NOMO-1 (cell line): ENCODE measurements around the gene RGS7.
A peak's percentile ranks its signal among the peaks of the same experiment; 100 is the strongest.
"Not testable (repeated sequence)": the region's sequence is repeated elsewhere in the genome, so short reads cannot be mapped to it uniquely, and the experiment has no call there.

Source experiments
- DNase-seq, 2 experiments: peaks; one replicate each; lab custom pipeline; 2025; ENCODE audit not compliant: unreplicated experiment in 2 of 2; lab: John Stamatoyannopoulos, UW

Gene RGS7

GRCh38 chr1:240941701-240942370 lies 415.2 kb downstream of the RGS7 start:
- DNase-seq: no peak

- no peak for DNase-seq
Observed at GRCh38 chr1:240936911-240937668, 419.9 kb downstream of the RGS7 start.

- no peak for DNase-seq
Observed at GRCh38 chr1:240935920-240936319, 421.1 kb downstream of the RGS7 start.

GRCh38 chr1:240931031-240931430 lies 426.0 kb downstream of the RGS7 start:
- no peak for DNase-seq

GRCh38 chr1:240928265-240928664 lies 428.7 kb downstream of the RGS7 start:
- no peak for DNase-seq

GRCh38 chr1:240927821-240928220 lies 429.2 kb downstream of the RGS7 start:
- no peak for DNase-seq

GRCh38 chr1:240925273-240925672 lies 431.7 kb downstream of the RGS7 start:
- no peak for DNase-seq

GRCh38 chr1:240917976-240918375 lies 439.0 kb downstream of the RGS7 start:
- no peak for DNase-seq

- DNase-seq: no peak
Observed at GRCh38 chr1:240914506-240914905, 442.5 kb downstream of the RGS7 start.

GRCh38 chr1:240912821-240913220 lies 444.2 kb downstream of the RGS7 start:
- no peak for DNase-seq

GRCh38 chr1:240909701-240910457 lies 447.1 kb downstream of the RGS7 start:
- no peak for DNase-seq

GRCh38 chr1:240906477-240906876 lies 450.5 kb downstream of the RGS7 start:
- DNase-seq: no peak

- DNase-seq: no peak
Observed at GRCh38 chr1:240905225-240905765, 451.7 kb downstream of the RGS7 start.

GRCh38 chr1:240895424-240895823 lies 461.6 kb downstream of the RGS7 start:
- not testable (repeated sequence) for DNase-seq

GRCh38 chr1:240888787-240889048 lies 468.3 kb downstream of the RGS7 start:
- no peak for DNase-seq

- peak; percentile 4 to 5 for DNase-seq
Observed at GRCh38 chr1:240888039-240888786, 468.8 kb downstream of the RGS7 start.

GRCh38 chr1:240883490-240883889 lies 473.5 kb downstream of the RGS7 start:
- DNase-seq: no peak

GRCh38 chr1:240882656-240883308 lies 474.2 kb downstream of the RGS7 start:
- DNase-seq: not testable (repeated sequence)

GRCh38 chr1:240878631-240879030 lies 478.4 kb downstream of the RGS7 start:
- DNase-seq: no peak

- DNase-seq: no peak
Observed at GRCh38 chr1:240877605-240878004, 479.4 kb downstream of the RGS7 start.
